KG1 (cell line): ENCODE results near the gene LRPAP1.
A peak's percentile ranks its signal among the peaks of the same experiment; 100 is the strongest.

Source experiments
- DNase-seq: peaks from one replicate; lab custom pipeline; 2025; lab: John Stamatoyannopoulos, UW

LRPAP1 gene

GRCh38 chr4:3485011-3485791, 47.0 kb downstream of the LRPAP1 start:
- peak; percentile 19 for DNase-seq

GRCh38 chr4:3484057-3484973, 47.9 kb downstream of the LRPAP1 start:
- DNase-seq, result no peak

GRCh38 chr4:3483471-3483921, 48.7 kb downstream of the LRPAP1 start:
- no peak for DNase-seq

GRCh38 chr4:3482707-3483106, 49.5 kb downstream of the LRPAP1 start:
- DNase-seq, result no peak

- no peak for DNase-seq
These were observed 50.3 kb downstream of the LRPAP1 start for GRCh38 chr4:3481783-3482393.

- DNase-seq, result no peak
These were observed 51.1 kb downstream of the LRPAP1 start for GRCh38 chr4:3481113-3481531.

GRCh38 chr4:3480528-3481112, 51.6 kb downstream of the LRPAP1 start:
- peak; percentile 48 for DNase-seq

GRCh38 chr4:3479358-3480101, 52.7 kb downstream of the LRPAP1 start:
- DNase-seq, result no peak

- DNase-seq, result no peak
These were observed 53.5 kb downstream of the LRPAP1 start for GRCh38 chr4:3478446-3479357.

- DNase-seq, result no peak
These were observed 54.3 kb downstream of the LRPAP1 start for GRCh38 chr4:3477750-3478430.

GRCh38 chr4:3476936-3477749, 55.1 kb downstream of the LRPAP1 start:
- no peak for DNase-seq

- no peak for DNase-seq
These were observed 55.9 kb downstream of the LRPAP1 start for GRCh38 chr4:3476341-3476747.

- no peak for DNase-seq
These were observed 56.4 kb downstream of the LRPAP1 start for GRCh38 chr4:3475713-3476260.

- DNase-seq, result no peak
These were observed 57.0 kb downstream of the LRPAP1 start for GRCh38 chr4:3475041-3475712.

GRCh38 chr4:3473996-3474765, 58.0 kb downstream of the LRPAP1 start:
- DNase-seq, result no peak

GRCh38 chr4:3473181-3473950, 58.9 kb downstream of the LRPAP1 start:
- no peak for DNase-seq
